Embryonic facial prominence (tissue), 1 donor: ENCODE measurements around the gene TUBAL3.

Experiments used
- DNase-seq: peaks from one replicate; pipeline ENCODE4 v3.0.0-alpha.2; 2016; ENCODE audit errors: extremely low spot score

Gene TUBAL3

DNA sequence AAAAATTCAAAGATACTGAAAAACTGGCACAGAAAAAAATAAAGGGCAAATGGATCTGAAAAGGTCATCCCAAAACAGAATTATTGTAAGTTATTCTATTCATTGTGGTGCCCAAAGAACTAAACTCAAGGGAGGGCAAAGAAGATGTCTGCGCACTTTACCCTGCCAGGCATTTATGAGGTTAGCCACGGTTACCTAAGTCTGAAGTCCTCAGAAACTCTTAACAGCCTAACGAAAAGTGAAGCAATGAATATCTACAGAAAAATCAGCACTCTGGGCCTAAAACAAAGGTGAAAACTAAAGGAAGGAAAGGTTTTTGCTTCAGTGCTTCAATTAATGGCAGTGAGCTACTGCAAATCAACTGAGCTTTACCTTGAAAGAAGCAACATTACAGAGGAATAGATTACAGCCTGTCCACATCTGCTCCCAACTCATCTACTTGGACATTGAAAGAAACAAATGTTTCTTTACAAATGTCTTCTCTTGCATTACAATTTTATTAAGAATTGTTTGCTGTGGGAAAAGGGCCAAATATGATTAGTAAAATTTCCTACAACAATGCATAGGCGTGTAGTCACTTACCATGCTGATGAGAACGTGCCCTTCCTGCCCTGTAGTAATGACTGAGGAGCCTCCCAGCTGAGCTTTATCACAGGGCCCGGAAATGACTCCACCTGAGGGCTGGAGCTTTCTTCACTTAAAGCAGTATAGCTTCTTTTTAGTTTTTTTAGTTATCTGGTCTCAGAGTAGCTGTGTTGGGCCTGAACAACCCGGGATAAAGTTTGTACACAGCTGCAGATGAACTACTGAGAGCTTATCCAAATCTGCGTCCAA lies at the start of gene TUBAL3:
TUBAL3 (minus strand) TSS at position 621 of the 834 bp plus-strand sequence; CDS start at position 585, 36 bp downstream.
- no peak for DNase-seq

DNA sequence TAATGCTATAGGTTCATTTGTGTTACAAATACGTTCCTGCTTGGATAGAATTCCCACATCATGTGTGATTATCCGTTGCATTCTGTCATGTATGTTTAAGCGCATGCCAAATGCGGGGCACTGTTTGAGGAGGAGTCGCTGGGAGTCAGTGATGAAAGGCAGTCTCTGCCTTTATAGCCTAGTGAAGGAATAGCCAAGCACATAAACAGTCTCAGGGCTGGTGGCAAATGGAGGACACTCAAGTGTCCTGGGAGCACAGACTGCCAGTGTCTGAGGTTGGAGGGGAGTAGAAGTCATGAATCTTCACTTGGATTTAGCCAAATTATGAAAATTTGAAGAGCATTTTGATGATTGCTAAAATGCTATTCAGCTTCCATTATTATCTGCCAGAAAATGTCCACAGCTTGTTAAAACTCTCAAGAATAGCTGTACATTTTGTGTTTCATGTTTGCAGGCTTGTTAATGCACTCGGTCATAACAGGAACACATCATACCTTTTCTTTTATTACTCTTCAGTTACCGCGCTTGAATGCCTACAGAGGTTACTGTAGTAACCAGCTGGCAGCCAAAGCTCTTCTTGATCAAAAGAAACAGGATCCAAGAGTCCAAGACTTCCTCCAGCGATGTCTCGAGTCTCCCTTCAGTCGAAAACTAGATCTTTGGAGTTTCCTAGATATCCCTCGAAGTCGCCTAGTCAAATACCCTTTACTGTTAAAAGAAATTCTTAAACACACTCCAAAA lies 49.3 kb upstream of the TUBAL3 start:
- DNase-seq: no peak

DNA sequence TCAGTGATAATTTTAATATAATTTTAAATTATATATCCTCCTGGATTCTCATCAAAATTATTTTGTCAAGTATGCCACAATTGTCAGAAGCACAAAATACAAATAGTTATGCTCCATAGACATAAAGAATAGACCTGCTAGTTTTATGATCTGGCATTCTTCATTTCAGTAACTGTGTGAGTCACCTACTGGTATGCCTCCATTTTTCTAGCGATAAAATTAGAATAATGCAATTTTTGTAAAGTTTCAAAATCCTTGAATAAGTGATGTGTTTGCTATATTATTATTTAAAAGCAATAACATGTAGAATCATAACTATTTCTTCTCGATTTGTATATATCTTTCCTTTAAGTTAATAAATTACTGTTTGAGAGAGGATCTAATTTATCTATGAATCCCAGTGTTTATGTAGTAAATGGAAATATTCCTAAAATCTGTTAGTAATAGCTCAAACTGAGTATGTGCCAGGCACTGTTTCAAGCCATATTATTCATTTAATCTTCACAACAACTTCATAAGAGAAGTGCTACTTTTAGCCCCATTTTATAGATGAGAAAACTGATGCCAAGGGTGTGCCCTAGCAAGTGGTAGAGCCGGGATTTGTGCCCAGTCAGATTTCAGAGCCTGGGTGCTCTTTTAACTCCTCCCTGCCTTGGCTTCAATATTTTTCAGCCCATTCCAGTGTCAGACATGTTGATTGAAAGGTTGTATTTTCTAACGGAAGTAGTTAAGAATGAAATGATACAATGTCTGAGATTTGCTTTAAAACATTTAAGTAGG lies 46.2 kb upstream of the TUBAL3 start:
- no peak for DNase-seq

DNA sequence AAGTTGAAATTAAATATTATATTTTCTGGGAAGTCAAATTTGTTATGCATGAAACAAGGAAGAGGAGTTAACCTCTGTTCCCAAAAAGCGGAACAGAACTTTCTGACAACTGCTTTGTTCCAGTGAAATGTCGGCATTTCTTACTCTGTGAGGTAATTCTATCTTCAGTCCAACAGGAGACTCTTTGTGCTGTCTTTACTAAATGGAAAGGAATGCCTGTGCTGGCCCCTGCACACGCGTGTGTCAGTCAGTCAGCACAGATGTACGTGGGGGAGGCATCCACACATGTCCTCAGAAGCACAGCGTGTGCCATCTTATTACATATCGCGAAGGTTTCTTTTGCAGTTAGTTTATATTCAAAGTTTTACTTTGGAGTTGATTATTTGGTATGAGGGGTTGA lies 45.2 kb upstream of the TUBAL3 start:
- DNase-seq: peak; percentile 72

DNA sequence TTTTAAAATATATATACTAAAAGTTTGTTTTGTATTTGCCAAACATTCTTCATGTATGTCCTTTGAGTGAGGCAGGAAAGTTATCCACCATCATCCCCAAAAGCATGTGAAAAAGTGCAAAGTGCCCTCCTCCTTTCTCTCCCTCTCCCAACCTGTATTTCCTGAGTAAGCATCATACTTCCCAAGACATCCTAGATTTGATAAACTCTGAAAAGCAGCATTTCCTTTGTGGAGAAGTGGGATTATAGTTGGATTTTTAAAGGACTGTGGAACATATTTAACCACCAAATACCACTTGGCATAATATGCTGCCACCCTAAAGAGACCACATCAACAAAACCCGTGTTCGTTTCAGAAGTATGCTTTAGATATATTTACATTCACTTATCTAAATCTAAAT lies 44.6 kb upstream of the TUBAL3 start:
- DNase-seq: no peak

DNA sequence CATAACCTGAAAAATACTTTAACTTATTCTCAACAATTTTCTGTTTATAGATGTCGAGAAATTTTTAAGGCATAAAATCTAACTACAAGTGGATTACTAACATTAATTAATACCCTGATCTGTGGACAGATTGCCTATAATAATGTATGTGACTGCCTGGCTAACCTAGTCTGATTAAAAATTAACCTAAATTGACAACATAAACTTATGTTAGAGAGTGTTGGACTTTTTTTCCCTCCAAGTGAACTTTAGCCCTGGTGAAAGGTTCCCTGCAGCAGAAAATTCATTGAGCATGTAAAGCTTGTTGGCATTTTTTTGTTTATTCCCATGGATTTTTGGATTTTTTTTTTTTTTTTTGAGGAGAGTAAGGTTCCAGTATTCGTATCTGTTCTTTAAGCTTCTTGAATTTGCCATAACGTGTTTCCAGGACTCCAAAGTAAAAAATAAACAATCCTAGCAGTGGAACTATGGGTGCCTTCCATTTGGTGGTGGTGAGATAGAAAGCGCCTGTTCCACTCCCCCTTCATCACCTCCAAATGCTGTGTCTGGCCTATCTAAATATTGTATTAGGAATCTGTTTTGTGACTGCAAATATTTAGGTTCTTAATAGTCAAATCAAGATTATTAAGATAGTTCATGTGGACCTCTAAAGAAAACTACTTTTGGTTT lies 43.8 kb upstream of the TUBAL3 start:
- DNase-seq: no peak

DNA sequence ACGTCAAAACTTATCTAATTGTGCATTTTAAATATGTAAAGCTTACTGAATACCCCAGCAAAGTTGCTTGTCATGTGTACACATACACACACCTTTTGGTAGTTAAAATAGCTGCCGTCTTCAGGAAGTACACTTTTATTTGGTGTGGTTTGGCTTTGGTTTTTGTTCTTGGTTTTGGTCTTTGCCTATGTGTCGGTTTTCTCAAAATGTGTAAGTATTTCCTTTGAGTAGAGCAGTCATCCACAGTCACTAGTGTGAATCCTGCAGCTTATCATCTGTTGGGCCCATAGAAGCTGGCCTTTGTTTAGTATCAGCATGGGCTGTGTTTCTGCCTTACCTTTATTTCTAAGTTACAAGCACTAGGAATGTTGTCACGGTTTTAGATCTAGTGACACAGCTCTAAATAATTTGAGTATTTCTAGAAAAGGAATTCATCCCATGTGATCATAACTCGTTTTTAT lies 43.0 kb upstream of the TUBAL3 start:
- DNase-seq: no peak

DNA sequence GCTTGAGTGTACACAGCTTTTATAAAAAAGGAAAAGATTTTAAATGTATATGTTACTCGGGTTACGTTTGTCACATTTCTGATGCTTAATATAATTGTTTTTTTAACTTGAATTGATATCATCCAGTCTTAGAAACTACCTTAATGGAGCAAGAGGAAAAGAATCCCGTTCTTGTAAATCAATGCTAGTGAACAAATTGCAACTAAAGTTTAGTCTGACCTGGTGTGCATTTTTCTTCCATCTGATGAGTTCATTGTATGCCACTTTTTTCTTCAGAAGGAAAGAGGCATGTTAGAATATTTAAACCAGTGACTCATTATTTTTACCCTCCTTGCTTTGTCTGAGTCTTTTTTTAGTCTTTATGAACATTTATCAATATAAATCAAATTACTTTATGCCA lies 42.4 kb upstream of the TUBAL3 start:
- no peak for DNase-seq

DNA sequence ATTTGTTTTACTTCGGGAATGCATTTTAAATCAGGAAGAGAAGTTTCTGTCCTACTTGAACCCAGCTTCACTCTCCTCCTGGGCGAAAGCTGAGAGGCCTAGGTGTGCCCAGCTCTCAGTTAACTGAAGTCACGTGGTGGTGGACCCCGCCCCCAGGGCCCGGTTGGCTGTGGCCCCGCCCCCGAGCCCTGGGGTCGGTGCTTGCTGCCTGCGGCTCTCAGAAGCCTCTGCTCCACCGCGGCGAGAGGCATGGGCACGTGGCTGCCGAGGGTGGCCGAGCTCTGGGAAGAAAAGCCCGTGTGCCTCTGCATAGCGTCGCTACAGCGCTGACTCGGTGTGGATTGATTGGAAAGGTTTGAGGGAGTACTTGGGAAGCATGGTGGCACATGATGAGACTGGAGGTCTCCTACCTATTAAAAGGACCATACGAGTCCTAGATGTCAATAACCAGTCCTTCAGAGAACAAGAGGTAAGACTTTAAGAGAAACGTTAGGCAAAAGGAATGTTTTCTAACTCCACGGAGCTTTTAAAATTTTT lies 41.8 kb upstream of the TUBAL3 start:
- DNase-seq: peak; percentile 70

DNA sequence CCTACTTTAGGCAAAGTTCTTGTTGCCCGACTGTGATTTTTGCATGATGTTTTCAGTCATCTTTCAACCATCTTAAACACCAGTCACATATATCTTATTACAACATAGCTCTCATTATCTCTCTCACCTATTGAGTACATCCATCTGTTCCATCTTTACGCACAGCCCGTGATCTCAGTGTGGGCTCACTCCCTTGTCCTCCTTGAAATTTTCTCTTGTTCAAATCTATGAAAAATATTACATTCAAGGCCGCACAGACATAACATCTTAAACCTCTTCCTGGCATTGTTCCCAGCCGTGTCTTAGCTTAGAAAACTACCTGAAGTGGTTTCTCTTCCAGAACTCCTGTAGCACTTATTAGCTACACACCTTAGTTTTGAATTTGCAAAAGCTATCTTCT lies 40.4 kb upstream of the TUBAL3 start:
- no peak for DNase-seq

DNA sequence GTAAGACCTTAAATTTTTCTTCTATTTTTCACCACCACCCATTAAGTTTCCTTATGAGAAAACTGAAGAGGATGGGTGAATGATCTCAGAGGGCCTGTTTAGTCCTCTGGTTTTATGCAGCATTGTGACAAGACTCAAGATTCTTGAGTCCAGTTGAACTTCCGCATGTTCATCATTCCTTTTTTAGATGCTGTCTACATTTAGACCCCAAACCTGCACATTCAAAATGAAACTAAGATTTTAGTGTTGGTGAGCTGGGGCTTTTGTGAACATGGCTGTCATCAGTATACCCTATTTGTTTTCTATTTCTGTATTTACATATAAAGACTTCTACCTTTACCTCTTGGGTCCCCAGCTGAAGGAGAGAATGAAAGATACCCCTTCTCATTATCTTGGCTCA lies 38.8 kb upstream of the TUBAL3 start:
- DNase-seq: no peak

DNA sequence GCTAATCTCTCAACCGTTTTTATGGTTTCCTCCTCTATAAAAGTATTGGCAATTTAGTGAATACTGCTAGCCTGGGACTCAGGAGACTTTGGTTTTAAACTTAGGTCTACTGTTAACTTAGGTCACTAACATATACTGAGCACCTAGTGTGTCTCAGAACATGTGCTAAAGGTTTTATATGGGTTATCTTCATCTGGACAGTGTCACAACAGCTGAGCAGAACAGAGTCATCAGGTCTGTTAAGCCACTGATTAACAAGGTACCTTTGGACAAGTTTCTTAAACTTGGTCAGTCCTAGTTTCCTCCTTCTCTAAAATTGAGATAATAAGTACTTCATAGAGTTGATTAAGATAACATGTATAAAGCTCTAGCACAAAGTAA lies 38.4 kb upstream of the TUBAL3 start:
- DNase-seq: no peak

DNA sequence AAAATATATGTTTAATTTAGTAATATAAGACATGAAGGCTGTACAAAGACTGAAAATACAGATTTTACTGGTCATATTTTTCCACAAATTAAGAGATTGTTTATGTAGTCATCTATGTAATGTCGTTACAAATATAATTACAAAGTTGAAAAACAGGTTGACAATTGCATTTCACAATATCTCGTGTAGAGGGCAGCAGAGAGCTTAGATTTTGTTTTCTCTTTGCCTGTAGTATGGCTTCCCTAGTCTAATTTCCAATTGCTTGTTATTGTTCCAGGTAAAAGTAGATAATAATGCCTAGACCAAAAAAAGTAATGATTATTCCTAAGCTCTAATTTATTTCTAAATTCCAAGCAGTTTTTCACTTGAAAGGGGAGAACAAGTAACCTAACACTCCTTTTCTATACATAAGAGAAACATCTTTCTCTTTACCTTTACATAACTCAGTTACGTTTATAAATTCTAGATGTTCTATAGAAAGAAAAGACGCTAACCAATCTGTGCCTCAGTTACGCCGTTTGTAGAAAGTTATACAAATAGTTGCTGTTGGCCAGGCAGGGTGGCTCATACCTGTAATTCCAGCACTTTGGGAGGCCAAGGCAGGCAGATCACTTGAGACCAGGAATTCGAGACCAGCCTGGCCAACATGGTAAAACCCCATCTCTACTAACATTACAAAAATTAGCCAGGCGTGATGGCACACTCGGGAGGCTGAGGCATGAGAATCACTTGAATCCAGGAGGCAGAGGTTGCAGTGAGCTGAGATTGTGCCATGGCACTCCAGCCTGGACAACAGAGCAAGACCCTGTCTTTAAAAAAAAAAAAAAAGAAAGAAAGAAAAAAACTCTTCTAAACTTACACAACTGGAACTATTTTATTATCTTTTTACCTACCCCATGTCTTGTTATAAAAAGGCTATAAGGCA lies 37.7 kb upstream of the TUBAL3 start:
- DNase-seq: no peak

DNA sequence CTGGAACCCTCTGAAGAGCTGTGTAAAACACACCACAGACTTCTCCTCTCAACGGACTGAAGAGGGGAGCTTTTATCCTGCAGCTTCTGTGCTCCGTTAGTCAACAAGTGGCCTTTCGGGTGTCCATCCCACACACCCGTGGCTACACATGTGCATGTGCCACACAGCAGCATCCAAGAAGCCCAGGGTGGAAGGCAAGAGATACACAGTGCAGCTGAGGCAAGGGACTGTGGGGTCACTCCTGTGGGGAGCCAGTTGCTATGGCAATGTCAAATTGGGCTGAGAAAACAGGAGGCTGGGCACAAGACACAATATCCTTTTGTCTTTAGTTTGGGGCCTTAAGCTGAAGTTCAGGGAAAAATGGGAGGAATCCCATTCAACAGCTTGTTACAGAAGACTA lies 36.5 kb upstream of the TUBAL3 start:
- no peak for DNase-seq

DNA sequence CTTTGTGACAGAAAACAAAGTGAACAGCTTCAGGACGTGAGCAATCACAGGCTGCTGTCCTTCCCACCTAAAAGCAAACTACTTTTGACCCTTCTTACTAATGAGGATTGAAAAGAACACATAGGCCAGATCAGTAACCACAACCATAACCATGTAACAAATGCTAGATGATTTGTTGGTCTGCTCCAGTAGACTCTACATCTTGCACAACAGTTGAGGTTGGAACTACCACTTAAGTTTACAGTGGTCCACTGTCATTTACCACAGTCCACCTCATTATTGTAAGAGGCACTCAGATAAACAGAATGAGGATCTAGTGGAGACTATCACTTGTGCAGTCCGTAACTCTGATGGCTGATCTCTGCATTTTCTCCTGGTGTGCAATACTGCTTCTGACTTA lies 35.6 kb upstream of the TUBAL3 start:
- DNase-seq: no peak

DNA sequence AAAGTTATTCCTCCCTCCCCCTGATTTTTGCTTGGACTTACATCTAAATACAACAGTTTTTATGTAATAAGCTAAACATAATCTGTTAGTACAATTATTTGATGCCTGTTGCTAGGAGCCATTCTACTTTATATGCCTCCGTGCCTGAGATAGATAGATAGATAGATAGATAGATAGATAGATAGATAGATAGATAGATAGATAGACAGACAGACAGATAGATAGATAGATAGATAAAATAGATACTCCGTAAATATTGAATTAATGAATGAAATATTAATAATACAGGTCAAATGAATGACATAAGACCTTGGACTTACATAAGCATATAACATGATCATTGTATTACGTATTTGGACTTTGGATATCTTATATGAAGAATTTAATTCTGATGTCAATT lies 30.7 kb upstream of the TUBAL3 start:
- no peak for DNase-seq

DNA sequence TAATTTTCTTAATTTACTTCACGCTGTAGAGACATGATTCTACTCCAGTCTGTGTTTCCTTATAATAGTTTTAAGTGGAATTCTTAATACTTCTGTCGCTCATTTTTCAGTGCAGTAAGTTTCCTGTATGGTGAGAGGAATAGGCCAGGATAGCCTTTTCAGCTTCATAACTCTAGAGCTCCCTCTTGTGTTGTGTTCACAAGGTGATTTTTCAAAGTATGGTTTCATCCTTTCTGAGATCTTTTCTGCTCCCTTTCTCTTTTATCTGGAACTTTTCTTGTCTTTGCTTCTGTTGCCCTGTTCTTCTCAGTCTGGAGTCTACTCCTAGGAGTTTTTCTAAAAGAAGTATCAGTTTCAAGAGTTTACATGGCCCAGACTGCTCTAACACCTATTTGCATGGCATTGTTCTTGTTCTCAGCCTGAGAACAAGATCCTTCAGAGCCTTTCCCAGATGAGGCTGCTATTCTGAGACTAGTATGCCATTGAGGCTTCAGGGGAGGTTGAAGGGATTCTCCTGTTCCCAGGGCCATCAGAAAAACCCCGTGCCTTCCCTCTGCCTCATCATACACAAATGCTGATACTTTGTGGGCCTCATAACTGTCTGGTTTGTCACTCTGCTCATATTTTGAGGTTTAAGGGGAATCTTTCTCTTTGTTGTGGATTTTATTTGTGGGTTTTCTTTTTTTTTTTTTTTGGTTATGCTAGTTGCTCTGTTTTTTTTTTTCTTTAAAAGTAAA lies 29.6 kb upstream of the TUBAL3 start:
- DNase-seq: no peak

DNA sequence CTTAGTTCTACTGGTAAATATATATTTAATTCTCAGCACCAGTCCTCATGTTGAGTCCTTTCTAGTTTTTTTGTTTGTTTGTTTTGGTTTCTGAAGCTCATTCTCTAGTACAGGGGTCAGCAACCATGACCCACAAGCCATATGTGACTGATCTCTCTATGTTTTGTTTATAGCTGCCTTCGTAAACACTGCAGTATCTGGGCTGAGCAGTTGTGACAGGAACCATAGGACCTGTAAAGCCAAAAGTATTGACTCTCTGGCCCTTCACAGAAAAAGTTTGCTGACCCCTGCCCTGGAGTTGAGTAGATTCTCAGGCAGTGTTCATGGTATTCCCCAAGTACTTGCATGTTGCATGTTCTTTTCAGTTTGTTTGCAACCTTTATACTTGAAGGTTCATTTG lies 28.6 kb upstream of the TUBAL3 start:
- DNase-seq: no peak

DNA sequence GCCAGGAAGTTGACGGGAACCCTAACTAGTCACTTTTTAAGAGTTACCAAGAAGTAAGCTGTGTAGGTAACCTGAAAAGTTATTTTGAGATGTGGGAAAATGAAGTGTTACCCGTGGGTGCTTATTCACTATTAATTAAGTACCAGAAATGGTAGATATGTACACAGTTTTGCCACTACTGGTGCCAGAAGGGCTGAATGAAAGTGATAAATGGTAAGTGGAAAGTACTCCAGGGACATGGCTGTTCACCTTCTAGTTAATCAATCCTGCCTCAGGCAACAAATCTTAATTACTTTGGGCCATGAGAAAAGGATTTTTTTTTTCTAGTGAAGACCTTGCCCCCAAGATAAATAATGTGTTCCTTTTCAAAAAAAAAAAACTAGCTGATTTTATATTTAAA lies 23.5 kb upstream of the TUBAL3 start:
- DNase-seq: no peak

DNA sequence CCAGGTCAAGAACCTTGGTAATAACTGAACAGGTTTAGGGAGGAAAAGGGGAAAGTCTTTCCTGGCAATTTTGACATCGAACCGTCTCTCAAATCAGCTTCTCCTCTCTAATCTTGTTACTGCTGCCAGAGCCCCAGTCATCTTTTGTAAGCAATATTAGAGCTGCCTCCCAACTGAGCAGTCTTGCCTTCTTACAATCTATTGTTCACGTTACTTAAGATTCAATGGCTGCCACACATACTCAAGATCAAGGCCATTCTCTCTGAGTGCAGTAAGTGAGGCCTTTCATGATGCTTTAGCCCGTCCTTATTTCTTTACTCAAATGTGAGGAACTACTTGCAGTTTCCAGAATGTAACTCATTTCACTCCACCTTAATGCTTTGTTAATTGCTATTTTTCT lies 20.1 kb upstream of the TUBAL3 start:
- no peak for DNase-seq
